GM12878 (cell line): Measurements from ENCODE around the gene MTA3. TPM values are rescaled to one million over a fixed set of nuclear protein-coding genes. Genes with fewer than 3 reads are reported as not detected.

ENCODE experiments used
- ATAC-seq: fragments of 200-7000 bp; cut with Tn5 transposase; 3 replicates; pipeline ENCODE4 v1.9.1; 2020; ENCODE audit warnings: mild to moderate bottlenecking, moderate library complexity
- BruUV-seq: library from RNA; stranded (reverse); fragments of 400-500 nt; replicated peaks from 2 replicates; lab custom pipeline; 2021; lab: Mats Ljungman, UMichigan
- CTCF ChIA-PET: fragments of 300-600 bp; sonication (Branson Sonifier 250); formaldehyde crosslinking; extraction: SDS; loops from one replicate; lab custom pipeline; 2021; ENCODE audit warnings: inconsistent platforms; lab: Yijun Ruan, JAX
- POLR2A ChIA-PET: fragments of 350-600 bp; formaldehyde crosslinking; extraction: SDS; loops from one replicate; lab custom pipeline; 2021; ENCODE audit warnings: inconsistent platforms; lab: Charles Lee
- RAD21 ChIA-PET: fragments of 300-600 bp; sonication (Branson Sonifier 250); formaldehyde crosslinking; loops from one replicate; lab custom pipeline; 2023; ENCODE audit warnings: antibody characterized with exemption; ENCODE audit not compliant: unreplicated experiment; lab: Charles Lee
- SMC1A ChIA-PET: fragments of 300-600 bp; sonication (Branson Sonifier 250); formaldehyde crosslinking; loops from one replicate; lab custom pipeline; 2023; ENCODE audit not compliant: unreplicated experiment, uncharacterized antibody; lab: Charles Lee
- DNase-seq: peaks from one replicate; pipeline ENCODE4 v3.0.0-alpha.2; 2011; ENCODE audit warnings: low read depth, low spot score
- FAIRE-seq: peaks from 3 replicates; lab custom pipeline; 2011; peaks lifted over from hg19 to GRCh38; lab: Jason Lieb, UNC
- H2AFZ ChIP-seq: 2 replicates; pipeline ENCODE4 v1.6.0; 2011; ENCODE audit warnings: low read depth, low read length, control low read depth; ENCODE audit not compliant: control insufficient read depth
- H3K27ac ChIP-seq: 2 replicates; pipeline ENCODE4 v1.5.1; 2011; ENCODE audit warnings: control low read depth; ENCODE audit not compliant: control insufficient read depth, insufficient read depth
- H3K27me3 ChIP-seq, 2 experiments: replicated peaks in 1 of 2; 2 replicates each; pipeline versions ENCODE4 v1.6.0 to v1.6.1; 2011; ENCODE audit warnings: low read length in 1 of 2; ENCODE audit not compliant: control insufficient read depth in 2 of 2, insufficient read depth in 2 of 2
- H3K36me3 ChIP-seq, 2 experiments: 2 replicates each; pipeline ENCODE4 v1.5.1; 2011; ENCODE audit warnings: low read length in 1 of 2; ENCODE audit not compliant: control insufficient read depth in 2 of 2, insufficient read depth in 2 of 2
- H3K4me1 ChIP-seq: 2 replicates; pipeline ENCODE4 v1.6.1; 2011; ENCODE audit warnings: mild to moderate bottlenecking, low read length, moderate library complexity, mixed read lengths; ENCODE audit not compliant: control insufficient read depth, insufficient read depth
- H3K4me2 ChIP-seq: 2 replicates; pipeline ENCODE4 v1.6.0; 2011; ENCODE audit warnings: control low read depth; ENCODE audit not compliant: control insufficient read depth, insufficient read depth
- H3K4me3 ChIP-seq: fragments of 200-600 bp; sonication (generic); 2 replicates; pipeline ENCODE4 v1.5.1; 2016
- H3K79me2 ChIP-seq: 2 replicates; pipeline ENCODE4 v1.6.0; 2011; ENCODE audit warnings: low read length; ENCODE audit not compliant: control insufficient read depth, insufficient read depth
- H3K9ac ChIP-seq: 2 replicates; pipeline ENCODE4 v1.8.0; 2011; ENCODE audit warnings: low read length, control low read depth, mixed read lengths; ENCODE audit not compliant: control insufficient read depth, insufficient read depth
- H3K9me3 ChIP-seq: replicated peaks from 3 replicates; pipeline ENCODE4 v1.5.1; 2011; ENCODE audit warnings: mild to moderate bottlenecking, low read length; ENCODE audit not compliant: control insufficient read depth, insufficient read depth
- H4K20me1 ChIP-seq: 2 replicates; pipeline ENCODE4 v1.6.0; 2011; ENCODE audit not compliant: control insufficient read depth, insufficient read depth
- BHLHE40 ChIP-seq, 2 experiments: fragments of 450-650 bp in 1 of 2; IDR thresholded peaks; 2 replicates each; pipeline ENCODE4 v1.6.1; 2011 to 2017; ENCODE audit warnings: low read depth in 2 of 2, borderline replicate concordance in 1 of 2, improper control_type of control experiment in 1 of 2, low read length in 1 of 2, mild to moderate bottlenecking in 1 of 2
- BRCA1 ChIP-seq: IDR thresholded peaks from 2 replicates; pipeline ENCODE4 v1.6.1; 2011; ENCODE audit warnings: low read depth, low read length, improper control_type of control experiment
- CHD1 ChIP-seq: IDR thresholded peaks from 2 replicates; pipeline ENCODE4 v1.6.1; 2012; ENCODE audit warnings: low read depth, low read length, improper control_type of control experiment
- GATAD2B ChIP-seq: fragments of 450-650 bp; conservative IDR thresholded peaks from 2 replicates; pipeline ENCODE4 v1.6.1; 2017; ENCODE audit warnings: low read depth, mild to moderate bottlenecking, moderate library complexity
- KLF5 ChIP-seq: fragments of 450-650 bp; IDR thresholded peaks from 2 replicates; pipeline ENCODE4 v1.6.1; 2014; ENCODE audit warnings: mild to moderate bottlenecking; ENCODE audit not compliant: partially characterized antibody
- MLLT1 ChIP-seq: fragments of 450-650 bp; IDR thresholded peaks from 2 replicates; pipeline ENCODE4 v1.6.1; 2016; ENCODE audit warnings: mild to moderate bottlenecking
- MYC ChIP-seq: IDR thresholded peaks from 2 replicates; pipeline ENCODE4 v1.6.1; 2011; ENCODE audit warnings: mild to moderate bottlenecking, low read length, moderate library complexity, inconsistent platforms; ENCODE audit not compliant: insufficient read depth, insufficient replicate concordance, insufficient read length, severe bottlenecking
- PAX5 ChIP-seq: IDR thresholded peaks from 2 replicates; pipeline ENCODE4 v1.6.1; 2011; ENCODE audit warnings: low read depth, low read length, borderline replicate concordance
- POLR2AphosphoS5 ChIP-seq: IDR thresholded peaks from 2 replicates; pipeline ENCODE4 v1.6.1; 2011; ENCODE audit warnings: mild to moderate bottlenecking, low read length, inconsistent platforms
- RELB ChIP-seq: fragments of 450-650 bp; IDR thresholded peaks from 2 replicates; pipeline ENCODE4 v1.6.1; 2017; ENCODE audit warnings: low read depth, mild to moderate bottlenecking, moderate library complexity
- TAF1 ChIP-seq: IDR thresholded peaks from 2 replicates; pipeline ENCODE4 v1.6.1; 2011; ENCODE audit warnings: mild to moderate bottlenecking, low read depth, low read length, borderline replicate concordance
- TARDBP ChIP-seq: IDR thresholded peaks from 2 replicates; pipeline ENCODE4 v1.6.1; 2016; ENCODE audit warnings: borderline replicate concordance
- WRNIP1 ChIP-seq: IDR thresholded peaks from 2 replicates; pipeline ENCODE4 v1.6.1; 2011; ENCODE audit warnings: low read depth, low read length, improper control_type of control experiment, borderline replicate concordance
- YY1 ChIP-seq: IDR thresholded peaks from 2 replicates; pipeline ENCODE4 v1.6.1; 2011; ENCODE audit warnings: low read depth, mild to moderate bottlenecking, low read length
- ZNF24 ChIP-seq: fragments of 450-650 bp; IDR thresholded peaks from 2 replicates; pipeline ENCODE4 v1.6.1; 2017; ENCODE audit warnings: antibody characterized with exemption, mild to moderate bottlenecking
- ZNF384 ChIP-seq: IDR thresholded peaks from 2 replicates; pipeline ENCODE4 v1.6.1; 2012; ENCODE audit warnings: low read depth, mild to moderate bottlenecking, low read length, improper control_type of control experiment, borderline replicate concordance
- WGBS: methylation state at CpG from one replicate; pipeline ENCODE4 v1.1.6; 2016; ENCODE audit warnings: low lambda C conversion rate; ENCODE audit not compliant: insufficient replicate concordance, insufficient coverage; ENCODE audit errors: missing lambda C conversion rate; 5-methylcytosine and 5-hydroxymethylcytosine counted together
- in situ Hi-C: fragments of 300-500 bp; cut with MboI; formaldehyde crosslinking; loops from 9 replicates; pipeline ENCODE4 v1.14.3; 2018; ENCODE audit warnings: mixed read lengths
- intact Hi-C: fragments of 100-400 bp; cut with micrococcal nuclease; formaldehyde crosslinking; loops from one replicate; pipeline ENCODE4 v1.14.2; 2022; ENCODE audit not compliant: unreplicated experiment
- polyA plus RNA-seq, 11 experiments: library from polyadenylated mRNA; depleted of rRNA in 4 of 11; unstranded in 6 of 11; stranded (reverse) in 5 of 11; fragments of >200 nt; fragmentation: Nextera tagmentation in 4 of 11; fragmentation: Illumina TruSeq in 1 of 11; extraction: Ambion mirVana in 4 of 11; extraction: Trizol in 1 of 11; gene quantifications; 1 replicate in 1 of 11; 2 replicates in 10 of 11; pipeline versions ENCODE4 v1.2.1 to v1.2.3, GENCODE V29; 2011 to 2016; ENCODE audit warnings: inconsistent platforms in 2 of 11, missing spikeins in 2 of 11, low read depth in 1 of 11
- total RNA-seq, 4 experiments: library from RNA; depleted of rRNA in 3 of 4; stranded (reverse); fragments of >200 nt in 3 of 4; fragmentation: Illumina TruSeq in 1 of 4; extraction: Trizol in 1 of 4; gene quantifications; 2 replicates each; pipeline versions ENCODE4 v1.2.1 to v1.2.3, GENCODE V29; 2013 to 2021
- TF ChIP-seq, protein P1 (sequence below): IDR thresholded peaks from 2 replicates; pipeline ENCODE4 v1.6.1; 2011; ENCODE audit warnings: low read depth, mild to moderate bottlenecking, low read length, moderate library complexity, borderline replicate concordance; ENCODE audit errors: extremely low read depth
- TF ChIP-seq, protein P2 (sequence below): IDR thresholded peaks from 2 replicates; pipeline ENCODE4 v1.6.1; 2012; ENCODE audit warnings: low read depth, low read length, improper control_type of control experiment

The MTA3 gene
- total and polyA plus RNA-seq, 10 of the 15 experiments (the other 5 are each of a cell fraction or from before 2014, with no cell fraction given): 17.6 to 45.5 (median 26.5) TPM

DNA sequence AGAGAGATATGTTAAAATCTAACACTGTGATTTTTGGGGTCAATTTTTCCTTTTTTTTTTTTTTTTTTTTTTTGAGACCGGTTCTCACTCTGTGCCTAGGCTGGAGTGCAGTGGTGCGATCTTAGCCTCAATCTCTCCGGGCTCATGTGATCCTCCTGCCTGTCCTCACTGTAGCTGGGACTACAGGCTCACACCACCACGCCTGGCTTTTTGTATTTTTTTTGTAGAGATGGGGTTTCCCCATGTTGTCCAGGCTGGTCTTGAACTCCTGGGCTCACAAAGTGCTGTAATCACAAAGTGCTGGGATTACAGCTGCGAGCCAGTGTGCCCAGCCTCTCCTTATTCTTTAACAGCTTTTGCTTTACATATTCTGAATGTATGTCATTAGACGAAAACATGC lies 226.8 kb downstream of the MTA3 start:
- FAIRE-seq (peak; percentile 54), ATAC-seq (peak; percentile 41), DNase-seq (no peak)
- Histone ChIP-seq H3K27me3 (no peaks in the 10 kb centered on the region), H3K4me3 (peak overlapping the region; percentile 82), H2AFZ (no peak overlapping the region), H3K79me2 (peaks cover 44% of the 10 kb centered on the region), H4K20me1 (no peaks in the 10 kb centered on the region), H3K9ac (peak overlapping the region; percentile 95), H3K4me2 (peak overlapping the region; percentile 85), H3K27ac (peak overlapping the region; percentile 99), H3K4me1 (peaks cover 26% of the 10 kb centered on the region), H3K9me3 (no peaks in the 10 kb centered on the region), H3K36me3 (no peaks in the 10 kb centered on the region)
- WGBS: 10% methylated on average over 5 of the region's 6 CpGs
- ChIA-PET POLR2A (interaction anchor here (0.6 to 5.3 kb wide), 9 partner anchors 10 to 1406 kb away, joined by 3 to 99 read pairs (median 5); no protein-coding TSS in a partner anchor), CTCF (interaction anchor here (0.6 to 5.7 kb wide), 11 partner anchors 10 to 771 kb away, joined by 3 to 69 read pairs (median 4); no protein-coding TSS in a partner anchor), RAD21 (interaction anchor here (0.6 to 5.8 kb wide), 17 partner anchors 10 to 743 kb away, joined by 3 to 96 read pairs (median 5); no protein-coding TSS in a partner anchor), SMC1A (interaction anchor here (0.8 to 5.8 kb wide), 13 partner anchors 10 to 379 kb away, joined by 3 to 60 read pairs (median 4); no protein-coding TSS in a partner anchor)
- no TSS peak for BruUV-seq
- TF ChIP-seq MYC: no peak
- peak; percentile 11; the same call in 1 of the 2 replicates for TF ChIP-seq POLR2AphosphoS5
- TF ChIP-seq, protein P1, sequence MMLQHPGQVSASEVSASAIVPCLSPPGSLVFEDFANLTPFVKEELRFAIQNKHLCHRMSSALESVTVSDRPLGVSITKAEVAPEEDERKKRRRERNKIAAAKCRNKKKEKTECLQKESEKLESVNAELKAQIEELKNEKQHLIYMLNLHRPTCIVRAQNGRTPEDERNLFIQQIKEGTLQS: no peak
- TF ChIP-seq BHLHE40 (IDR thresholded peaks at IDR 0.05; ENCODE audit: borderline replicate concordance in 1 of 2, low read depth in 2 of 2, low read length in 1 of 2): peak in 1 of 2 experiments; percentile 10; a peak in 1 of 4 replicates
- peak; percentile 54; the same call in 1 of the 2 replicates for TF ChIP-seq ZNF24
- TF ChIP-seq RELB: no peak
- TF ChIP-seq BRCA1: no peak
- no peak for TF ChIP-seq WRNIP1
- TF ChIP-seq, protein P2, sequence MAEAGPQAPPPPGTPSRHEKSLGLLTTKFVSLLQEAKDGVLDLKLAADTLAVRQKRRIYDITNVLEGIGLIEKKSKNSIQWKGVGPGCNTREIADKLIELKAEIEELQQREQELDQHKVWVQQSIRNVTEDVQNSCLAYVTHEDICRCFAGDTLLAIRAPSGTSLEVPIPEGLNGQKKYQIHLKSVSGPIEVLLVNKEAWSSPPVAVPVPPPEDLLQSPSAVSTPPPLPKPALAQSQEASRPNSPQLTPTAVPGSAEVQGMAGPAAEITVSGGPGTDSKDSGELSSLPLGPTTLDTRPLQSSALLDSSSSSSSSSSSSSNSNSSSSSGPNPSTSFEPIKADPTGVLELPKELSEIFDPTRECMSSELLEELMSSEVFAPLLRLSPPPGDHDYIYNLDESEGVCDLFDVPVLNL: no peak
- no peak for TF ChIP-seq TARDBP
- TF ChIP-seq ZNF384: peak; percentile 71
- TF ChIP-seq TAF1: 0 out of 2 replicates have a peak, but pooled peaks have one; percentile 46
- TF ChIP-seq PAX5: no peak
- TF ChIP-seq GATAD2B: no peak
- TF ChIP-seq KLF5: no peak
- 0 out of 2 replicates have a peak, but pooled peaks have one; percentile 16 for TF ChIP-seq MLLT1
- no peak for TF ChIP-seq CHD1
- no peak for TF ChIP-seq YY1
- intact Hi-C loops (loop anchor here (1.0 to 10.0 kb wide), 3 partner anchors 15 to 430 kb away; partner anchors contain the start of genes COX7A2L and KCNG3), in situ Hi-C loops (no loop called here)
